HAP-1 (cell line): Measurements from ENCODE around the gene NEB.

Experiments used
- DNase-seq, 2 experiments: peaks; one replicate each; pipeline ENCODE4 v3.0.0-alpha.2; 2016 to 2020; ENCODE audit warnings: low spot score in 2 of 2
- H3K27me3 ChIP-seq: fragments of 250-450 bp; sonication (Bioruptor Pico); 2 replicates; pipeline ENCODE4 v1.5.1; 2020; ENCODE audit warnings: low read depth, mild to moderate bottlenecking, moderate library complexity
- H3K36me3 ChIP-seq: fragments of 250-450 bp; sonication (Bioruptor Pico); replicated peaks from 2 replicates; pipeline ENCODE4 v1.5.1; 2020; ENCODE audit warnings: mild to moderate bottlenecking
- H3K4me1 ChIP-seq: fragments of 250-450 bp; sonication (Bioruptor Pico); 2 replicates; pipeline ENCODE4 v1.5.1; 2020; ENCODE audit warnings: mild to moderate bottlenecking
- H3K4me3 ChIP-seq: fragments of 250-450 bp; sonication (Bioruptor Pico); 2 replicates; pipeline ENCODE4 v1.5.1; 2020; ENCODE audit warnings: mild to moderate bottlenecking, moderate library complexity
- H3K9me3 ChIP-seq: fragments of 250-450 bp; sonication (Bioruptor Pico); 2 replicates; pipeline ENCODE4 v1.5.1; 2020; ENCODE audit warnings: mild to moderate bottlenecking, moderate library complexity
- in situ Hi-C: fragments of 300-500 bp; cut with MboI; formaldehyde crosslinking; loops from 3 replicates; pipeline ENCODE4 v1.14.3; 2020; ENCODE audit warnings: low sequenced_read_pairs, inconsistent platforms, mixed read lengths

Gene NEB, protein sequence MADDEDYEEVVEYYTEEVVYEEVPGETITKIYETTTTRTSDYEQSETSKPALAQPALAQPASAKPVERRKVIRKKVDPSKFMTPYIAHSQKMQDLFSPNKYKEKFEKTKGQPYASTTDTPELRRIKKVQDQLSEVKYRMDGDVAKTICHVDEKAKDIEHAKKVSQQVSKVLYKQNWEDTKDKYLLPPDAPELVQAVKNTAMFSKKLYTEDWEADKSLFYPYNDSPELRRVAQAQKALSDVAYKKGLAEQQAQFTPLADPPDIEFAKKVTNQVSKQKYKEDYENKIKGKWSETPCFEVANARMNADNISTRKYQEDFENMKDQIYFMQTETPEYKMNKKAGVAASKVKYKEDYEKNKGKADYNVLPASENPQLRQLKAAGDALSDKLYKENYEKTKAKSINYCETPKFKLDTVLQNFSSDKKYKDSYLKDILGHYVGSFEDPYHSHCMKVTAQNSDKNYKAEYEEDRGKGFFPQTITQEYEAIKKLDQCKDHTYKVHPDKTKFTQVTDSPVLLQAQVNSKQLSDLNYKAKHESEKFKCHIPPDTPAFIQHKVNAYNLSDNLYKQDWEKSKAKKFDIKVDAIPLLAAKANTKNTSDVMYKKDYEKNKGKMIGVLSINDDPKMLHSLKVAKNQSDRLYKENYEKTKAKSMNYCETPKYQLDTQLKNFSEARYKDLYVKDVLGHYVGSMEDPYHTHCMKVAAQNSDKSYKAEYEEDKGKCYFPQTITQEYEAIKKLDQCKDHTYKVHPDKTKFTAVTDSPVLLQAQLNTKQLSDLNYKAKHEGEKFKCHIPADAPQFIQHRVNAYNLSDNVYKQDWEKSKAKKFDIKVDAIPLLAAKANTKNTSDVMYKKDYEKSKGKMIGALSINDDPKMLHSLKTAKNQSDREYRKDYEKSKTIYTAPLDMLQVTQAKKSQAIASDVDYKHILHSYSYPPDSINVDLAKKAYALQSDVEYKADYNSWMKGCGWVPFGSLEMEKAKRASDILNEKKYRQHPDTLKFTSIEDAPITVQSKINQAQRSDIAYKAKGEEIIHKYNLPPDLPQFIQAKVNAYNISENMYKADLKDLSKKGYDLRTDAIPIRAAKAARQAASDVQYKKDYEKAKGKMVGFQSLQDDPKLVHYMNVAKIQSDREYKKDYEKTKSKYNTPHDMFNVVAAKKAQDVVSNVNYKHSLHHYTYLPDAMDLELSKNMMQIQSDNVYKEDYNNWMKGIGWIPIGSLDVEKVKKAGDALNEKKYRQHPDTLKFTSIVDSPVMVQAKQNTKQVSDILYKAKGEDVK (N-terminal part only)

DNA sequence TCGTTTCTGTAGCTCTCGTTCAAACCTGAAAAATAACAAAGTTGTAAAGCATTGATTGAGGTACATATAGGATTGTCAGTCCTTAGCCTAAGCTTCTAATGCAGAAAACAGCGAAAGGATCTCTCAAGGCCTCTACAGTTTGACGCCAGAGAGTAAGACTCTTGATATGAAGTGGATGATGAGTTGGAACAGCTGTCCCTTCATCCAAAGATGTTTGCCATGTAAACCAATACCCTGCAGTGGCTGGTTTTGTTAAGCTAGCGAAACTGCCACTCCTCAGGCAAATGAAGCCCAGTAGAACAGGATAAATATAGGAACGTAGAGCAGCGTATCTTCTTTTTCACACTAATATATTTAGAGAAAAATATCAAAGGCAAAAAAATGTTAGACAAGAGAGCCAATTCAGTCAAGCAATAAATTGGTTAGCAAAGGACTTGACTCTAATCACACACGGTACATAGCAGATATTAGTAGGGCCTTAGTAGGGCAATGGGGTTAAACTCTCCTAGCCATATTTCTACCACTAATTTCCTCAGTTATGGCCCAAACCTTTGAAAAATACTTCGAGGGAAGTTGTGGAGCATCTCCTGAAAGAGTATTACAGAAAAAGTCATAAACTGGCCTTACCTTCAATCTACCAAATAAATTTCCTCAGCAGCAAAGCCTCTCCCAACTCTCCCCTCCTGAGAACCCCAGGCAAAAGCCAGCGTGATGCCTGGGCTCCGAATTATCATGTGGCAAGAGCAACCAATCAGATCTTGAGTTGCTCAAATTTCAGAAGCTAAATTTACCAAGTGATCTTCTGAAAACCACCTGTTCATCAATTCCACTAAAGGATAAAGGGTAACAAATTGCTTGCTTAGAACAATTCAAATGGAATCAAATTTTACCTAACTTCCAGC is at the start of gene NEB:
NEB (minus strand) TSS at position 706 of the 902 bp plus-strand sequence. CDS start 1,320 bp downstream, outside the sequence.
- no peak for DNase-seq
- Histone ChIP-seq H3K9me3 (no peaks in the 10 kb centered on the region), H3K4me3 (no peak within 1 kb of the TSS), H3K36me3 (no peaks in the 10 kb centered on the region), H3K27me3 (no peaks in the 10 kb centered on the region), H3K4me1 (no peaks in the 10 kb centered on the region)
- in situ Hi-C loops, result no loop called here

DNA sequence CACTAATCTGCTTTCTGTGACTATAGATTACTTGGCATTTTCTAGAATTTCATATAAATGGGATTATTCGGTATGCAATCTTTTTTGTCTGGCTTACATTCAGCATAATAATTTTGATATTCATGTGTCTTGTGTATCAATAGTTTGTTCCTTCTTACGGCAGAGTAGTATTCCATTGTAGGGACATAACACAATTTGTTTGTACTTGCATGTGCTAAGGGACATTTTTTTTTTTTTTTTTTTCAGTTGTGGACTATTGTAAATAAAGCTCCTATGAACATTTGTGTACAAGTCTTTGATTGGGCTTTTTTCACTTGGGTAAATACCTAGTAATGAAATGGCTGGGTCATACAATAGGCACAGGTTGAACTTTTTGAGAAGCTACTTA is 48.9 kb upstream of the NEB start:
- Histone ChIP-seq H3K36me3 (peaks cover 11% of the 10 kb centered on the region), H3K4me1 (no peaks in the 10 kb centered on the region), H3K9me3 (no peaks in the 10 kb centered on the region), H3K4me3 (no peak overlapping the region), H3K27me3 (no peaks in the 10 kb centered on the region)
- in situ Hi-C loops, result no loop called here
- no peak for DNase-seq

DNA sequence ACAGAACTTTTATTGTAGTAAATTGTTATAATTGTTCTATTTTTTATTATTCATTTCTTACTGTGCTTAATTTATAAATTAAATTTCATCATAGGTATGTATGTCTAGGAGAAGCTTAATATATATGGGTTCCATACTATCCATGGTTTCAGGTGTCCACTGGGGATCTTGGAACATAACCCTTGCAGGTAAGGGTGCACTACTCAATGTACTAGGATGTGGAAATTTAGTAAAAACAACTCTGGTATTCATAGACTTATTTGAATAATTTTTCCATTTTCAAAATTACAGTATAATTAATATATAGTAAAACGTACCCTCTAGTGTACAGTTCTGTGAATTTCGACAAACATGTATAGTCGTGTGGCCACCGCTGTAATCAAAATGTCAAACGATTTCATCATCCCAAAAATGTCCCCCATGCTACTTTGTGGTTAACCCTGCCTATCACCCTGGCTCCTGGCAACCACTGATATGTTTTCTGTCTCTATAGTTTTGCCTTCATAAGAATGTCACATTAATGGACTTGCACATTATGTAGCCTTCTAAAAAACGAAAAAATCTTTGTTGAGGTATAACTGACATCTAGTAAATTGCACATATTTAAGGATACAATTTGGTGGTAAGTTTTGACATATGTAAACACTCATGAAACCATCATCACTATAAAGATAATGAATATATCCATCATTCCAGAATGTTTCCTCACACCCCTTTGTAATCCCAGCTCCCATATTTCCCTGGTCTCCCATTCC is 48.3 kb upstream of the NEB start:
- H3K4me1 ChIP-seq, result no peaks in the 10 kb centered on the region
- in situ Hi-C loops, result no loop called here
- H3K27me3 ChIP-seq, result no peaks in the 10 kb centered on the region
- H3K9me3 ChIP-seq, result no peaks in the 10 kb centered on the region
- no peak overlapping the region for H3K4me3 ChIP-seq
- peaks cover 7% of the 10 kb centered on the region; the same call in 1 of the 2 replicates for H3K36me3 ChIP-seq
- DNase-seq, result no peak

DNA sequence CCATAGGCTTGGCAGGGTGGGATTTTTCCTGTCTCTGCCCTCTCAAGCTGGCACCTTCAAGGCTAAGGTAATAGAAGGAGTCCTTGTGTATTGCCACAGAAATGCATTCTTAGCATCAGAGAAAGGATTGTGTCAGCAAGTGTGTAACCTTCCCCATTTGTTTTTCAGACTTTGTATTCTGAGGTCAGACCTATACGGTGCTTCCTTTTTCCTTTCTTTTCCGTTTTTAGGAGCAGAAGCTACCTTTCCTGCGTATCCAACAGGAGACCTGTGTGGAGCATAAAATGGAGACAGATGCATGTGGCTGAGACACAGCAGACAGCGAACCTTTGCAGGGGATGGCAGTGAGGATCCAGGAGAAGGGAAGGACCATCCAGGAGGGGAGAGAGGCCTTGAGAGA is 47.4 kb upstream of the NEB start:
- no peaks in the 10 kb centered on the region for H3K9me3 ChIP-seq
- no peak overlapping the region for H3K4me3 ChIP-seq
- no peak for DNase-seq
- in situ Hi-C loops, result no loop called here
- no peaks in the 10 kb centered on the region for H3K27me3 ChIP-seq
- peaks cover 7% of the 10 kb centered on the region; the same call in 1 of the 2 replicates for H3K36me3 ChIP-seq
- H3K4me1 ChIP-seq, result no peaks in the 10 kb centered on the region

DNA sequence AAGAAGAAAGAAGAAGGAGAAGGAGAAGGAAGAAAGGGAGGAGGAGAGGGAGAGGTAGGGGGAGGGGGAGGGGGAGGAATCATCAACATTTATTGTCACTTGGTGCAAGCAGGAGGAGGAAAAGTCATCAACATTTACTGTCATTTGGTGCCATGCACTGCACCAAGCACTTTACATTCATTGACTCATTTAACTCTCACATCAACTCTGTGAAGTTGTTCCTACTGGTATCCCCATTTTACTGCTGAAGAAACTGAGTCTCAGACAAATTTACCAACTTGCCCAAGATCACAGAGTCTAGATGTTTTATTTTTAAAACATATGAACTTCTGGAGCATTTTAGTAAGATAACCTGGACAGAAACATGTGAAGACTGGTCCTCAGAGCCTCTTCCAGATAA is 46.7 kb upstream of the NEB start:
- no peak for DNase-seq
- Histone ChIP-seq H3K36me3 (peaks cover 10% of the 10 kb centered on the region; the same call in 1 of the 2 replicates), H3K4me3 (no peak overlapping the region), H3K27me3 (no peaks in the 10 kb centered on the region), H3K9me3 (no peaks in the 10 kb centered on the region), H3K4me1 (no peaks in the 10 kb centered on the region)
- in situ Hi-C loops, result no loop called here

DNA sequence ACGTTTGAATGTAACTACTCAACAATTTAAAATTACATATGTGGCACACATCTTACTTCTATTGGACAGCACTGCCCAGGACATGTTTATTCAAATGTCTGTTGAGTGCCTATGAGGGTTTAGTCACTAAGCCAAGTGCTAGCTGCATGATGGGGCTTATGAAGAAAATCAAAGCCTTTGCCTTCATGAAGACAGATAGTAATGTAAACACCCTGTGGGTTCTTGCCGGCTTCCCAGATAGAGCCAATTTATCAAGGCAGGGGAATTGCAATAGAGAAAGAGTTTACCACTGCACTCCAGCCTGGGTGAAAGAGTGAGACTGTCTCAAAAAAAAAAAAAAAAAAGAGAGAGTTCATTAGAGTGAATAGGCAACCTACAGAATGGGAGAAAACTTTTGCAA is 43.7 kb upstream of the NEB start:
- no peak overlapping the region for H3K4me3 ChIP-seq
- in situ Hi-C loops, result no loop called here
- 0 out of 2 replicates have a peak, but pooled peaks cover 3% of the 10 kb centered on the region for H3K36me3 ChIP-seq
- DNase-seq, result no peak
- H3K27me3 ChIP-seq, result no peaks in the 10 kb centered on the region
- H3K4me1 ChIP-seq, result peaks cover 9% of the 10 kb centered on the region
- no peaks in the 10 kb centered on the region for H3K9me3 ChIP-seq

DNA sequence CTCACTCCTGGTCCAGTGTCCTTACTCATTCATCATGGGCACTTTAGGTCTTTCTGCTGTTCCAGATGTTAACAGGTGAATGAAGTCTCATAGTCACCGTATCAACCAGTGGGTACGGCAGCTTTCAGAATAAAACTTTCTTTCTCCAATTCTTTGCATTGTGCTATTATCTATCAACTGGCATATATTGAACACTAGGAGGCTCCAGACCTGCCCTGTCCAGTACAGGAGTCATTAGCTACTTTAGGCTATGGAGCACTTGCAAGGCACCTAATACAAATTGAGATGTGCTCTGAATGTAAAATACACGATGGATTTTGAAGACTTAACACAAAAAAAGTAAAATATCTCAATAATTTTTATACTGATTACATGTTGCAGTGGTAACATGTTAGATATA is 43.2 kb upstream of the NEB start:
- H3K36me3 ChIP-seq, result 0 out of 2 replicates have a peak, but pooled peaks cover 3% of the 10 kb centered on the region
- H3K4me1 ChIP-seq, result peaks cover 9% of the 10 kb centered on the region
- in situ Hi-C loops, result no loop called here
- no peaks in the 10 kb centered on the region for H3K27me3 ChIP-seq
- no peak overlapping the region for H3K4me3 ChIP-seq
- no peaks in the 10 kb centered on the region for H3K9me3 ChIP-seq
- no peak for DNase-seq

DNA sequence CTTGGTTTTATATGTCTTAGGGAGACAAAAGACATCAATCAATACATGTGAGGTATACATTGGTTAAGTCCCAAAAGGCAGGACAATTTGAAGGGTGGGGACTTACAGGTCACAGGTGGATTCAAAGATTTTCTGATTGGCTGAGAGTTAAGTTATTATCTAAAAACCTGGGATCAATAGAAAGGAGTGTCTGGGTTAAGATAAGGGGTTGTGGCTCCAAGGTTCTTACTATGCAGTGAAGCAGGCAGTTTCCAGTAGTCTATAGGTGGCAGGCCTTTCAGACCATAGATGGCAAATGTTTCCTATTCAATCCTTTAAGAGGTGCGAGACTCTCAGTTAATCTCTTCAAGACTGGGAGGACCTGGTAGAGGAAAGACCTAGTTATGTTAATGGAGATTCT is 42.1 kb upstream of the NEB start:
- DNase-seq, result no peak
- H3K4me1 ChIP-seq, result peaks cover 9% of the 10 kb centered on the region
- in situ Hi-C loops, result no loop called here
- 0 out of 2 replicates have a peak, but pooled peaks cover 3% of the 10 kb centered on the region for H3K36me3 ChIP-seq
- H3K27me3 ChIP-seq, result no peaks in the 10 kb centered on the region
- H3K4me3 ChIP-seq, result no peak overlapping the region
- no peaks in the 10 kb centered on the region for H3K9me3 ChIP-seq

DNA sequence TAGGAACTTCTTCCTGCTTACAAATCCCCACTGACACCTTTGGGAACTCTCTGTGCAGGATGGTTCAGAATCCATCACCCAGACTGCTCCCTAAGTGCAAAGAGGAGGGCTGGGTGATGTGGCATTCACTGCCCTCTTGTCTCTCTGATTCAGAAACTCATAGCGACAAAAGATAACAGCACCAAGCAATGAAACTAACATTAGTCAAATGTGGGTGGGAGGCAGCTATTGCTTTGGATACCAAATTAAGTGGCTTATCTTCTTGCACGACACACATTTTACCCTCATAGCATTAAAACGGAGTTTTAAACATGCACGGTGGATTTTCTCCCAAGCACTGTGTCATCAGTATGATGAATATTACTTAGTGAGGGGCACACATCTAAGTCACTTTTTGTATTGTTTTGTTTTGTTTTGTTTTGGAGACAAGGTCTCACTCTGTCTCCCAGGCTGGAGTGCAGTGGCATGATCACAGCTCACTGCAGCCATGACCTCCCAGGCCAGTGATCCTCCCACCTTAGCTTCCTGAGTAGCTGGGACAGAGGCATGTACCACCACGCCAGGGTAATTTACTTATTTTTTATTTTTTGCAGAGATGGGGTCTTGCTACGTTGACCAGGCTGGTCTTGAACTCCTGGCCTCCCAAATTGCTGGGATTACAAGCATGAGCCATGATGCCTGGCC is 40.9 kb upstream of the NEB start:
- no peak for DNase-seq
- in situ Hi-C loops, result no loop called here
- Histone ChIP-seq H3K4me1 (peaks cover 9% of the 10 kb centered on the region), H3K36me3 (0 out of 2 replicates have a peak, but pooled peaks cover 3% of the 10 kb centered on the region), H3K27me3 (no peaks in the 10 kb centered on the region), H3K4me3 (no peak overlapping the region), H3K9me3 (no peaks in the 10 kb centered on the region)

DNA sequence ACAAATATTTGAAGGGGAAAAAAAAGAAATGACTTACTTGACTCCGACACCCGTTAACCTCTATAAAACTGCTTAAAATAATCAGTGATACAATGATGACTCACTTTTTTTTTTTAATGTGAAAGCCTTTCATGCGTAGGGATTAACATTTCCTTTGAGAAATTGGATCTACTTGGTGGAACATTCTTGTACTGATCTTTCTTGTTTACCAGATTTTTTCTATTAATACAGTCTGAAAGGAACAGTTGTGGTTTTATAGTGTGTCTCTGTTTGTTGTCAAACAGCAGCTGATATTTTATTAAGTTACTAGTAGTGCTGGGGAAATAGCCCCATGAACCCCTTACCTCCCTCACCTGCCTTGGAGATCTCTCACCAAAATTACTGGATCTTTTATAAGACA is 40.2 kb upstream of the NEB start:
- Histone ChIP-seq H3K9me3 (no peaks in the 10 kb centered on the region), H3K4me1 (peaks cover 9% of the 10 kb centered on the region), H3K4me3 (no peak overlapping the region), H3K27me3 (no peaks in the 10 kb centered on the region), H3K36me3 (0 out of 2 replicates have a peak, but pooled peaks cover 3% of the 10 kb centered on the region)
- in situ Hi-C loops, result no loop called here
- DNase-seq, result peak in 1 of 2 experiments; percentile 84

DNA sequence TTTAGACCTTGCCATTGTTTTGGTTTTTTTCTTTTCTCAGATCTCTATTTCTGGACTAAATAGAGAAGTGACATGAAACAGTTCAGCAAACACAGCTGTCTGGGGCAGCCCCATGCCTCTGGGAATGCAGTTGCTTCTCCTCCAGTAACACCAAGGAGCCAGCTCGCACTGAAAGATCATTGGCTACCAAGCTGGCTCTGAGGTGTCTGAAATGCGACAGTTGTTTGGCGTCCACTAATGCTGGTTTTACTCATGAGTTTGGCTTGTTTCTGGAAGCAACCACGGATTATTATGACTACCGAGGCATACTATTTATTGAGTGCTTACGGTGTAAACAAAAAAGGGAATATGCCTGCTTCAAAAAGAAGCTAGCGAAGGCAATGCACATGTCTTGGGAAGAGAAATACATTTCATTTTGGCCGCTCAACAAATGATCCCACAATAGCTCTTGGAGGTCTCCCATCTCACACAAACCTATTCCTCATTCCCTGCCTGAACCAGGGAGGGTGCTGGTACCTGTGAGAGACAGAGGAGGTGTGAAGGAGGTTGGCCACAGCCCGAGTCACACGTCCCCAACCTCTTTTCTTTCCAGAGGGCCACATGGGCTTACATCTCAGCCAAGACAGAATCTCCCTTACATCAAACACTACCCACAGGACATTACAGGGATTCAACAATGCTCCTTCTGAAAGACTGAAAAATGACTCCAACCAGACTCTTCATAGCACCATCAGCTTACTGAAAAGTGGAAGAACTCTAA is 37.5 kb upstream of the NEB start:
- no peak for DNase-seq
- in situ Hi-C loops, result no loop called here
- Histone ChIP-seq H3K36me3 (0 out of 2 replicates have a peak, but pooled peaks cover 3% of the 10 kb centered on the region), H3K4me3 (no peak overlapping the region), H3K4me1 (peaks cover 9% of the 10 kb centered on the region), H3K9me3 (no peaks in the 10 kb centered on the region), H3K27me3 (no peaks in the 10 kb centered on the region)
